ENCODE measurements around the gene CPN1.

The CPN1 gene

GRCh38 chr10:100000109-100000644 is 81.5 kb downstream of the CPN1 start:
- no peak overlapping the region for H3K4me3 ChIP-seq (ENCODE audit: low read depth, low read length)
- no peak for TF ChIP-seq CTCF (IDR thresholded peaks at IDR 0.05; ENCODE audit: low read depth, low read length)
- DNase-seq (ENCODE audit: low read depth, low spot score), result no peak
- in situ Hi-C loops (cut with HindIII; ENCODE audit: low sequenced_read_pairs), result no loop called here

GRCh38 chr10:99999319-100000108 is 82.2 kb downstream of the CPN1 start:
- H3K4me3 ChIP-seq (ENCODE audit: low read depth, low read length), result no peak overlapping the region
- in situ Hi-C loops (cut with HindIII; ENCODE audit: low sequenced_read_pairs), result no loop called here
- DNase-seq (ENCODE audit: low read depth, low spot score), result no peak
- no peak for TF ChIP-seq CTCF (IDR thresholded peaks at IDR 0.05; ENCODE audit: low read depth, low read length)

GRCh38 chr10:99998889-99999288 is 82.8 kb downstream of the CPN1 start:
- no peak for TF ChIP-seq CTCF (IDR thresholded peaks at IDR 0.05; ENCODE audit: low read depth, low read length)
- no peak overlapping the region for H3K4me3 ChIP-seq (ENCODE audit: low read depth, low read length)

GRCh38 chr10:99996671-99997648 is 84.7 kb downstream of the CPN1 start:
- DNase-seq (ENCODE audit: low read depth, low spot score), result peak; percentile 62
- in situ Hi-C loops (cut with HindIII; ENCODE audit: low sequenced_read_pairs), result no loop called here
- H3K4me3 ChIP-seq (ENCODE audit: low read depth, low read length), result no peak overlapping the region
- no peak for TF ChIP-seq CTCF (IDR thresholded peaks at IDR 0.05; ENCODE audit: low read depth, low read length)

More at GRCh38 chr10:99998889-99999288, 82.8 kb downstream of the CPN1 start:
- in situ Hi-C loops (cut with HindIII; ENCODE audit: low sequenced_read_pairs), result no loop called here
- no peak for DNase-seq (ENCODE audit: low read depth, low spot score)

- no peak for TF ChIP-seq CTCF (IDR thresholded peaks at IDR 0.05; ENCODE audit: low read depth, low read length)
- no peak overlapping the region for H3K4me3 ChIP-seq (ENCODE audit: low read depth, low read length)
- in situ Hi-C loops (cut with HindIII; ENCODE audit: low sequenced_read_pairs), result no loop called here
- DNase-seq (ENCODE audit: low read depth, low spot score), result no peak
Measured at GRCh38 chr10:99995713-99996112, 86.0 kb downstream of the CPN1 start.

- no peak overlapping the region for H3K4me3 ChIP-seq (ENCODE audit: low read depth, low read length)
- in situ Hi-C loops (cut with HindIII; ENCODE audit: low sequenced_read_pairs), result no loop called here
- no peak for TF ChIP-seq CTCF (IDR thresholded peaks at IDR 0.05; ENCODE audit: low read depth, low read length)
- DNase-seq (ENCODE audit: low read depth, low spot score), result no peak
Measured at GRCh38 chr10:99995269-99995668, 86.4 kb downstream of the CPN1 start.
